Measurements from ENCODE around the gene NSA2. TPM values are rescaled to one million over a fixed set of nuclear protein-coding genes. Genes with fewer than 3 reads are reported as not detected.

The NSA2 gene
- total RNA-seq, 1 donor from 2014 or later = 119 TPM

- no peaks in the 10 kb centered on the region for H3K36me3 ChIP-seq
- intact Hi-C loops (cut with DNase I) = no loop called here
- no peaks in the 10 kb centered on the region for H3K4me1 ChIP-seq
- no peak for DNase-seq (ENCODE audit: extremely low spot score in 2 of 2)
- no peaks in the 10 kb centered on the region for H3K27me3 ChIP-seq
- no peak overlapping the region for H3K4me3 ChIP-seq
- TF ChIP-seq POLR2AphosphoS5 (IDR thresholded peaks at IDR 0.05; ENCODE audit: insufficient read depth in 1 of 2, low read depth in 1 of 2) = no peak
- TF ChIP-seq CTCF (IDR thresholded peaks at IDR 0.05) = no peak
- H3K27ac ChIP-seq = no peak overlapping the region
- no peaks in the 10 kb centered on the region for H3K9me3 ChIP-seq
Observed at GRCh38 chr5:74801197-74801596, 34.1 kb downstream of the NSA2 start.

GRCh38 chr5:74801941-74802340 is 34.9 kb downstream of the NSA2 start:
- Histone ChIP-seq H3K27me3 (no peaks in the 10 kb centered on the region), H3K4me3 (no peak overlapping the region), H3K4me1 (no peaks in the 10 kb centered on the region), H3K27ac (no peak overlapping the region), H3K9me3 (no peaks in the 10 kb centered on the region), H3K36me3 (no peaks in the 10 kb centered on the region)
- no peak for DNase-seq (ENCODE audit: extremely low spot score in 2 of 2)
- no peak for TF ChIP-seq CTCF (IDR thresholded peaks at IDR 0.05)
- TF ChIP-seq POLR2A (IDR thresholded peaks at IDR 0.05) = no peak
- no peak for TF ChIP-seq POLR2AphosphoS5 (IDR thresholded peaks at IDR 0.05; ENCODE audit: insufficient read depth in 1 of 2, low read depth in 1 of 2)
- intact Hi-C loops (cut with DNase I) = no loop called here

GRCh38 chr5:74810915-74811314 is 43.9 kb downstream of the NSA2 start:
- Histone ChIP-seq H3K27ac (no peak overlapping the region), H3K36me3 (no peaks in the 10 kb centered on the region), H3K27me3 (no peaks in the 10 kb centered on the region), H3K4me1 (no peaks in the 10 kb centered on the region), H3K9me3 (no peaks in the 10 kb centered on the region), H3K4me3 (no peak overlapping the region)
- intact Hi-C loops (cut with DNase I) = no loop called here
- TF ChIP-seq CTCF (IDR thresholded peaks at IDR 0.05) (no peak), POLR2AphosphoS5 (IDR thresholded peaks at IDR 0.05; ENCODE audit: insufficient read depth in 1 of 2, low read depth in 1 of 2) (peak in 1 of 2 donors; percentile 27), POLR2A (IDR thresholded peaks at IDR 0.05) (no peak)
- DNase-seq (ENCODE audit: extremely low spot score in 2 of 2) = no peak

- H3K27ac ChIP-seq = no peak overlapping the region
- no peaks in the 10 kb centered on the region for H3K9me3 ChIP-seq
- intact Hi-C loops (cut with DNase I) = no loop called here
- H3K27me3 ChIP-seq = no peaks in the 10 kb centered on the region
- no peak for TF ChIP-seq CTCF (IDR thresholded peaks at IDR 0.05)
- no peak for TF ChIP-seq POLR2AphosphoS5 (IDR thresholded peaks at IDR 0.05; ENCODE audit: insufficient read depth in 1 of 2, low read depth in 1 of 2)
- TF ChIP-seq POLR2A (IDR thresholded peaks at IDR 0.05) = no peak
- no peak overlapping the region for H3K4me3 ChIP-seq
- DNase-seq (ENCODE audit: extremely low spot score in 2 of 2) = no peak
- no peaks in the 10 kb centered on the region for H3K4me1 ChIP-seq
- no peaks in the 10 kb centered on the region for H3K36me3 ChIP-seq
Observed at GRCh38 chr5:74816875-74817274, 49.8 kb downstream of the NSA2 start.

GRCh38 chr5:74822288-74822687 is 55.2 kb downstream of the NSA2 start:
- H3K27ac ChIP-seq = no peak overlapping the region
- no peaks in the 10 kb centered on the region for H3K9me3 ChIP-seq
- no peaks in the 10 kb centered on the region for H3K27me3 ChIP-seq
- no peaks in the 10 kb centered on the region for H3K36me3 ChIP-seq
- H3K4me3 ChIP-seq = no peak overlapping the region
- H3K4me1 ChIP-seq = no peaks in the 10 kb centered on the region
- intact Hi-C loops (cut with DNase I) = no loop called here
- no peak for TF ChIP-seq POLR2A (IDR thresholded peaks at IDR 0.05)
- no peak for TF ChIP-seq CTCF (IDR thresholded peaks at IDR 0.05)
- TF ChIP-seq POLR2AphosphoS5 (IDR thresholded peaks at IDR 0.05; ENCODE audit: insufficient read depth in 1 of 2, low read depth in 1 of 2) = no peak
- no peak for DNase-seq (ENCODE audit: extremely low spot score in 2 of 2)

All from vagina (tissue), 2 donors.